ENCODE data around the gene CHEK1.

GRCh38 chr11:125579811-125580210 lies 45.2 kb upstream of the CHEK1 start:
- TF ChIP-seq CTCF (IDR thresholded peaks at IDR 0.05 in 4 of 5, conservative IDR thresholded peaks at IDR 0.05 in 1 of 5) = no peak
- no peak for TF ChIP-seq POLR2A (IDR thresholded peaks at IDR 0.05)
